Neural crest cell (in vitro differentiated cells): ENCODE data around the gene PIP4K2A. TPM values are rescaled to one million over a fixed set of nuclear protein-coding genes. Genes with fewer than 3 reads are reported as not detected.

ENCODE experiments used
- DNase-seq: peaks from one replicate; pipeline ENCODE4 v3.0.0; 2021; ENCODE audit warnings: low read depth, mixed read lengths, low spot score
- H3K27ac Mint-ChIP-seq: one replicate; pipeline ENCODE4 v1.8.0; 2021; ENCODE audit warnings: mild to moderate bottlenecking, mixed read lengths; ENCODE audit not compliant: unreplicated experiment
- H3K27me3 Mint-ChIP-seq: 2 replicates; pipeline ENCODE4 v1.8.0; 2021; ENCODE audit warnings: low read depth, mild to moderate bottlenecking, mixed read lengths
- H3K36me3 Mint-ChIP-seq: 2 replicates; pipeline ENCODE4 v1.8.0; 2021; ENCODE audit warnings: low read depth, mild to moderate bottlenecking, mixed read lengths
- H3K4me1 Mint-ChIP-seq: 2 replicates; pipeline ENCODE4 v1.8.0; 2021; ENCODE audit warnings: mixed read lengths
- H3K4me3 Mint-ChIP-seq: one replicate; pipeline ENCODE4 v1.8.0; 2021; ENCODE audit warnings: mild to moderate bottlenecking, mixed read lengths
- H3K9me3 Mint-ChIP-seq: 2 replicates; pipeline ENCODE4 v1.8.0; 2021; ENCODE audit warnings: mixed read lengths
- CTCF ChIP-seq: fragments of 200-600 bp; sonication (generic); conservative IDR thresholded peaks from 2 replicates; pipeline ENCODE4 v1.5.0; 2021; ENCODE audit warnings: antibody characterized with exemption, mild to moderate bottlenecking
- total RNA-seq: library from RNA; stranded (reverse); gene quantifications from 2 replicates; pipeline ENCODE4 v1.2.1, GENCODE V29; 2021

PIP4K2A gene
- total RNA-seq, 1 donor from 2014 or later = 28.7 TPM

GRCh38 chr10:22599048-22599561 lies 115.3 kb downstream of the PIP4K2A start:
- Mint-ChIP-seq H3K36me3 (peaks cover 2% of the 10 kb centered on the region), H3K9me3 (no peaks in the 10 kb centered on the region), H3K27ac (no peak overlapping the region), H3K4me3 (no peak overlapping the region), H3K4me1 (peaks cover 31% of the 10 kb centered on the region), H3K27me3 (no peaks in the 10 kb centered on the region)
- no peak for DNase-seq
- no peak for TF ChIP-seq CTCF

- H3K27ac Mint-ChIP-seq = no peak overlapping the region
- no peak overlapping the region for H3K4me3 Mint-ChIP-seq
- DNase-seq = no peak
- peaks cover 31% of the 10 kb centered on the region for H3K4me1 Mint-ChIP-seq
- no peak for TF ChIP-seq CTCF
- H3K27me3 Mint-ChIP-seq = no peaks in the 10 kb centered on the region
- H3K36me3 Mint-ChIP-seq = peaks cover 2% of the 10 kb centered on the region
- H3K9me3 Mint-ChIP-seq = no peaks in the 10 kb centered on the region
These were observed 115.9 kb downstream of the PIP4K2A start for GRCh38 chr10:22598478-22598877.

- Mint-ChIP-seq H3K4me3 (no peak overlapping the region), H3K27ac (no peak overlapping the region)
These were observed 117.2 kb downstream of the PIP4K2A start for GRCh38 chr10:22597138-22597537.

GRCh38 chr10:22593636-22594198 lies 120.7 kb downstream of the PIP4K2A start:
- no peaks in the 10 kb centered on the region for H3K9me3 Mint-ChIP-seq

More at GRCh38 chr10:22597138-22597537, 117.2 kb downstream of the PIP4K2A start:
- no peak for TF ChIP-seq CTCF
- Mint-ChIP-seq H3K27me3 (no peaks in the 10 kb centered on the region), H3K4me1 (peaks cover 31% of the 10 kb centered on the region), H3K36me3 (peaks cover 2% of the 10 kb centered on the region), H3K9me3 (no peaks in the 10 kb centered on the region)
- DNase-seq = no peak

GRCh38 chr10:22593026-22593425 lies 121.4 kb downstream of the PIP4K2A start:
- Mint-ChIP-seq H3K4me1 (peaks cover 13% of the 10 kb centered on the region), H3K4me3 (no peak overlapping the region), H3K9me3 (no peaks in the 10 kb centered on the region), H3K36me3 (peaks cover 6% of the 10 kb centered on the region), H3K27me3 (no peaks in the 10 kb centered on the region), H3K27ac (no peak overlapping the region)
- DNase-seq = no peak
- no peak for TF ChIP-seq CTCF

More at GRCh38 chr10:22593636-22594198, 120.7 kb downstream of the PIP4K2A start:
- no peaks in the 10 kb centered on the region for H3K27me3 Mint-ChIP-seq
- TF ChIP-seq CTCF = no peak
- H3K27ac Mint-ChIP-seq = no peak overlapping the region
- no peak for DNase-seq
- peaks cover 20% of the 10 kb centered on the region for H3K4me1 Mint-ChIP-seq
- H3K36me3 Mint-ChIP-seq = peaks cover 2% of the 10 kb centered on the region
- H3K4me3 Mint-ChIP-seq = no peak overlapping the region
